SIG-M5 treated with dmso at 0.1 percent for 504 hours (cell line): ENCODE data around the gene ANO2.

Experiments
- DNase-seq: peaks from one replicate; lab custom pipeline; 2025; ENCODE audit not compliant: unreplicated experiment; lab: John Stamatoyannopoulos, UW

ANO2 gene

DNA sequence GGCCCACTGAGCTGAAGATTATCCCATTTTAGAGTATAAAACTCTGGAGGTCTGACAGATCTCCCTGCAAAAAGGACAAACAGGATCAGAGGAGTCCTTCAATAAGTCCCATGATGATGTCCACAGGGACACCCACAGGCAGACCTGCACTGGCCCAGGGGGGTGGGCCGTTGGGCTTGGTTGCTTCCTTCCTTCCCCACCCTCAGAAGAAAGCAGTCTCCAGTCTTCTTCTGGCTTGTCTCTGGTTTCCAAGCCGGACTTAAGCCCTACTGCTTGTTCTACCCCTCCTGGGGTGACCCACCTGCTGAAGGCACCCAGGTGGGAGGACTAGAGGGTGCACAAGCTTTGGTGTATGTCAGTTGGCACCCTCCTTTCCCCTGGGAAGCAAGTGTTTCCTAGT lies 209.0 kb downstream of the ANO2 start:
- no peak for DNase-seq

- DNase-seq, result no peak
Measured at GRCh38 chr12:5733916-5734315, 211.1 kb downstream of the ANO2 start.

DNA sequence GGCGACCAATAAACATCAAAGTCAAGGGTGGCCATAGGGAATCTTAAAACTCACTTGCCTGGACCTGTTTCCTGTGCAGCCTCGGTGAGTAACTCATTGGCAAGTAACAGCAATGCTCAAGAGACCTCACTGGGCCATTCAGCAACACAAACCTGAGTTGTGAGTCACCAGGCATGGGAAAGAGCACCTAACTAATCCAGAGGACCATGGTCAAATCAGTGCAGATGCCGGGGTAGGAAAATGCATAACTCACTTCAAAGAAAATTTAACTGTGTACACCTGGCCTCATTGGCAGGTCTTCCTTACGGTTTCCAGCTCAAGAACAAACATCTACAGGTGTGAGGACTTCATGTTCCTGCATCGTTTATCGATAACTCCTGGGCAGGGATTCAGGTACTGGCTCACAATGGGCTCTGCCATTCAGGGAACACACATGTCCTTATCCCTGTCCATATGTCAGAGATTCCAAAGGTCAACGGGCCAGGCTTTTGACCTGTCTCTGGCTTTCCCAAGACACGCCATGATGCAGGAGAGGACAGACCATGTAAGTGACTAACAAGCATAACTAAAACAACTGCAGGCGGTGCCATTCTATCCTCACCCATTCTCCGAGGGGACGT lies 211.8 kb downstream of the ANO2 start:
- no peak for DNase-seq

- no peak for DNase-seq
Measured at GRCh38 chr12:5730962-5731361, 214.1 kb downstream of the ANO2 start.

- DNase-seq, result no peak
Measured at GRCh38 chr12:5723711-5724252, 221.3 kb downstream of the ANO2 start.

DNA sequence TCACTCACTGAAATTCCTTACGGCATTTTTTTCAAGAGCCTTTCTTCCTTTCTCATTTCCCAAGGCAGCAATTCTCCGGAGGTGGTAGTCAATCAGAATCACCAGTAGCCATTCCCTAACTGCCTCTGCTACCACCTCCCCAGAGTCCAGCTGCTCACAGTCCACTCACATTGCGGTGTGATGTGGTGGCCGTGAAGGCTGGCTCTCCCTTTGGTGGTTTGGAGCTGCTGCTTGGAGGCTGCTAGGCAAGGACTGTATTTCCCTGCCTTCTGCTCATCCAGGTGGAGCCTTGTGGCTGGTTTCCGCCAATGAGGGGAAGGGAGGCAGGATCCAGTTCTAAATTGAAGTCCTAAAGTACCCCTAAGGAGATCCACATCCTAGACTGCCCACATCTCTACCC lies 222.0 kb downstream of the ANO2 start:
- DNase-seq, result no peak

DNA sequence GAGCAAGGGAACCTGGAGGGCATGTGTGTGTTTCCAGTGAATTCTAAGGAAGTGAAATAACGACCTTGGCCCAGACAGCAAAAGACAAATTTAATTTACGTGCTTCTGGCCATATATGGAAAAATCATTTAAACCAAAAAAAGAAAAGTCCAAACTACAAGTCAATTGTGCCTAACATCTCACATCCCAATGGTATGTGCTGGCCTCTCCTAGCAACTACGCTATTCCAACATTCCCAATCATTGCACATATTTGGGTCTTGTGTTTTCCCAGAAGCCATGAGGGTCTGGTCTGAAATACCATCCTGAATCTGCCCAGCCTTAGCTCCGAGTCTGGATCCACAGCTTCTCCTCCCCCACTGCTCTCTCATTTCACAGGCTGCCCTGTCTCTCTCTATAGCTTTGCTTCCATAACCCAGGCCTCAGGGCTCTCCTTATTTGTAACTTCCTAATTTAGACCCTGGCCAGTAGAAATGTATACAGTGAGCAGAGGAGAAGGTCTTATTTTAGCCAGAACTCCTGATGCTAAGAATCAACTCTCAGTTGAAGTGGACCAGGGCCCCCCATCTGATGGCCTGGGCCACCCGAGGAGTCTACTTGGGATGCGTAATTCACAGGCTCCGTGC lies 224.6 kb downstream of the ANO2 start:
- no peak for DNase-seq

DNA sequence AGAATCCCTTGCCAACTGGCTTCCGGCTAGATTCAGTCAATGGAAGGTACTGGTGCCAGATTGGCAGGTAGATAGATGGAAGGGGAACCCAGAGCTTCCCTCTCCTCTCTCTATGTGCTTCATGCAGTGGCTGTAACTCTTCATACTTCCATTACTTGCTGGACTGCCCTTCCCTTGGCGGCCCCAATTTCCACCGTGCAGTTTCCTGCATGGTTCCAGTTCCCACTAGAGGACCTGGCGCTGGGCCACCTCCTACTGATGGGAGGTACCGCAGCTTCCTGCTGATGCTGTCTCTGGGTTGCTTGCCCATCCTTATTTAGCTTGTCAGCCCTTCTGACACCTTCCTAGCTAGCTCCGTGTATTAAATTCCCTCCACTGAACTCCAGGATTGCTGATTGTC lies 226.4 kb downstream of the ANO2 start:
- DNase-seq, result no peak

DNA sequence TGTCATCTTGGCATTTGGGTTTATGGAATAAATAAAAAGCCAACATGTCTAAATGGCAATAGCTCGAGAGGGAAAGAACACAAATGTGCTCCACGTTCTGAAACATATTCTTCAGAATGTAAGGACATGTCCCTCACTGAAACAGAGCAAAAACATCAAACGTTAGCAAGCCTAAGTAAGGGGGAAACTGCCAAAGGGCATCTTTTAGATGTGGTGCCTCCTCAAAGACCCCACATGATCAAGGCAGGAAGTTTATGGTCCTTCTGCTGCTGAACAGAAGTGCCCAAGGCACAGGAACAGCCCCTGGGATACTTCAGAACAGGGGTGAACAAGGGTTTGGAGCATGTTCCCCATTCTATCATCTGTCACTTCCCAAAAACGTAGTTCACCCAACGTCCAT lies 227.0 kb downstream of the ANO2 start:
- DNase-seq, result no peak

- no peak for DNase-seq
Measured at GRCh38 chr12:5716976-5717375, 228.1 kb downstream of the ANO2 start.

GRCh38 chr12:5716201-5716600 lies 228.9 kb downstream of the ANO2 start:
- DNase-seq, result no peak

- DNase-seq, result no peak
Measured at GRCh38 chr12:5715021-5715420, 230.0 kb downstream of the ANO2 start.

DNA sequence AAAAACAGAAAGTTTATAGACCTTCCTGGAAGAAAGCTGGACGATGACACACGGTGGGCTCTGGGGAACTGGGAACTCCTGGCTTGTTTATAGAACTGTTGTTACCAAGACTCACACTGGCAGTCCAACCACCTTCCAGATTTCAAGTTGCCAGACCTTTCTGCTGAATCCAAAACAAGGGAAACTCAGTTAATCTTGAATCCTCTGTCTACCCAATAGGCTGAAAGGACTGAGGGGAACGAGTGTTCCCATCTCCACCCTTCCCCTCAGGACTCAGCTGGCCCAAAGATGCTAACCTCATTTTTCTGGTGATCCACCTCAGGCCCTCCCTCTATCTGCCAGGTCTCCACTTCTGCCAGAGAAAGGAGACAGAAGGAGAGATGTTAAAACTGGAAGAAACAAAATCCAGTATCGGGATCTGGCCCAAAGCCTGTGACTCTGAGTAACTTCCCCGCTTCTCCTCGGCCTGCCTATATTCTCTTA lies 231.4 kb downstream of the ANO2 start:
- DNase-seq, result no peak

DNA sequence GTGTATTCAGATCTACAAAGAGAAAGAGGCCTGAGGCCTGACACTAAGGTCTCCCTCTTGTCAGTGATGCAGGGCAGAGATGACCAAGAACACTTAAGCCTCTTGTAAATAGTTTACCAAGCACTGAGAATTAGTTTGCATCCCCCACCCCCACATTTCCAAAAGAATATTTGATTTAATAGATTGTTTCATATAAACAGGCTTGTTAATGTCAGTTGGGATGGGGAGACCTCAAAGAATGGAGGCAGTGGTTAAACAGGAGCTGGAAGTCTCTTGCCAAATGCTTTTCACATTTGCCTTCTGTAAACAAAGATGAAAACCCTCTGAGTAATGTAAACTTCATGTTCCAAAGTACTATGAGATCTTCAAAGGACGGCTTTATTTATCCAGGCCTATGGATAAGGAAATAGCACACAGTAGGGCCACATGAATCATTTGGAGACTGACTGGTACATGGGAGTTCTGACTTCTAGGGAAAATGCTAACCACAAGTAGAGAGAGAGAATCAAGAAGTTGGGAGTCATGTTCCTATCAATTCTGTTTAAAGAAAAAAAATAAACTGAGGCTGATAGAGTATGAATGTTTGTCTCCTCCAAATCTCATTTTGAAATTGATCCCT lies 234.7 kb downstream of the ANO2 start:
- no peak for DNase-seq

DNA sequence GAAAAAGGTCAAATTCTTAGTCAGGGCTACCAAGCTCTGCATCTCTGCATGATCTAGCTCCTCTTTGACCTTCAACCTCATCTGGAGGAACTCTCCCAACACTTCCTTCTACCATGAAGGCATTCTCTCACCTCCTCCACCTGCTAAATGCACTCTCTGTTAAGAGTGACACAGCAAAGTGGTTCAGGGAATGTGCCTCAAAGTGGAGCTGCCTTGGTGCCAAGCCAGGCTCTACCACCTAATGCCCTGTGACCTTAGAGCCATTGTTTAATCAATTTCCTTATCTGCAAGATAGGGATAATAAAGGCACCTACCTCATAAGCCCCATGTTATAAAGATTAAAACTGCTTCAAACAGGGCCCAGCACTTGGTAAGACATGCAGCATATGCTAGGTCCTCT lies 236.7 kb downstream of the ANO2 start:
- no peak for DNase-seq

DNA sequence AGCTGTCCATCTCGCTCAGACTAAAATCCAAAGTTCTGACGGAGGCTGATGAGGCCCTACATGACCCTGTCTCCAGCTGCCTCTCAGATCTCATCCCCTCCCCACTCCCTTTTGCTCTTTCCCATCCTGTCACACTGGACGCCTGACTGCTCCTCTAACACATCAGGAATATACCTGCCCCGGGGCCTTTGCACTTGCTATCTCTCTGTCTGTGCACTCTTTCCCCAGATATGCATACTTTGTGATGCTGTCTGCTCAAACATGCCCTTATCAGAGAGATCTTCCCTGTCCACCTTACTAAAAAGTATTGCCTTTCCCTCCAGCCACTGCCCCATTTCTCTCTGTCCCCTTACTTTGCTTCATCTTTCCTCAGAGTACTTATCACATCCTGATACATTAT lies 238.8 kb downstream of the ANO2 start:
- no peak for DNase-seq

DNA sequence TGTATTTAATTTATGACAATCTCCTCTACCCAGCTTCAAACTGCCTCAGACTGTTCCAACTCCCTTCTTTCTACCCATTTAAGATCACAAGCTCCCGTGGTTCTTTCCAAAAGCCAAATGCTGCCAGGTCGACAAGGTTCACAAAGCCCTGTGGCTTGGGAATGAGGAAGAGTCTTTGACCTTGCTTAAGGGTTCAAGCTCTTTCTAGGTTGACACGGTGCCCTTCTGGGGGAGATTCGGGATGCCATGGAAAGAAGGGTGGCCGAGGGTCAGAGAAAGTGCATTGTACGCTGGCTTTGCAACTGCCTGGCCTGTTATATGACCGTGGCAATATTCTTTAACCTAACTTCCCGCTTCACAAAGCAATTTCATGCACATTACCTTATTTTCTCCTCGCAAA lies 239.3 kb downstream of the ANO2 start:
- no peak for DNase-seq

GRCh38 chr12:5694759-5695409 lies 250.2 kb downstream of the ANO2 start:
- no peak for DNase-seq

DNA sequence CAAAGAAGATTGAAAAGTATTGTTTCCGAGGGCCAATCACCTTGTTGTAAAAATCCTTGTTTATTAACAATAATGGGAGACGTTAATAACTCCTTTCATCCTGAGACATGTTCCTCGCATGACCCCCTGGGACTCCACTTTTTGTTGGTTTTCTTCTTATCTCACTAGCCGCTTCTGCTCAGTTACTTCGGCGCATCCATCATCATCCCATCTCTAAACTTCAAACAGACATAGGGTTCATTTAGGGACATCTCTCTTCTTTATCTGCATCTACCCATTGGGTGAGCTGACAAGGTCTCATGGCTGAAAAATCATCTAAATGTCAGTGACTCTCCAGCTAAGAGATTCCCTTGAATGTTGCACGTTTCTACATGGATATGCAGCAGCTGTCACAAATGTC lies 252.2 kb downstream of the ANO2 start:
- no peak for DNase-seq

GRCh38 chr12:5691943-5692342 lies 253.1 kb downstream of the ANO2 start:
- no peak for DNase-seq

DNA sequence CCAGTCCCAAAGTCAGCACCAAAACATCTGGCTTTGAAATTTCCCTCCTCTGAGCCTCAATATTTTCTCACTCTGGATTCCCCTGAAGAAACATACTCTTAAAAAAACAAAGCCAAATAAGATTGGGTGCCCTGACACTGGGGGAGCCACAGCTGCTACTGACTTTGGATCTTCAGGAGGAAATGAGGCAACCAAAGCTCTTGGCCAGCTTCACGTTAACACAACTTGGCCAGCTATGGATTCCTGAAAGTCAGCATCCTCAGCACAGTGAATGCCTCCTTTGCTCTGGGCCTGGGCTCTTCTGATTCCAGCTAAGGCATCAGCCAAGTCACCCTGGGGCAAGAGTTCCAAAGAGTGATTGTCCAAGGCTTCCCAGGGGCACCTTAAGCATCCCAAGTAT lies 254.8 kb downstream of the ANO2 start:
- no peak for DNase-seq

GRCh38 chr12:5689773-5690172 lies 255.3 kb downstream of the ANO2 start:
- DNase-seq, result peak; percentile 1
